Mesodermal cell (in vitro differentiated cells): ENCODE measurements around the gene COL4A5.
"Not testable (repeated sequence)": the region's sequence is repeated elsewhere in the genome, so short reads cannot be mapped to it uniquely, and the experiment has no call there.

Experiments used
- H3K27ac ChIP-seq: 2 replicates; pipeline ENCODE4 v1.7.0; 2013; ENCODE audit warnings: mild to moderate bottlenecking, low read depth, low read length, moderate library complexity; ENCODE audit not compliant: severe bottlenecking
- H3K36me3 ChIP-seq: 2 replicates; pipeline ENCODE4 v1.7.1; 2013; ENCODE audit warnings: mild to moderate bottlenecking, low read length, moderate library complexity; ENCODE audit not compliant: control insufficient read depth, insufficient read depth
- H3K4me1 ChIP-seq: one replicate; pipeline ENCODE4 v1.7.1; 2013; ENCODE audit warnings: mild to moderate bottlenecking, low read length; ENCODE audit not compliant: insufficient read depth, control insufficient read depth, poor library complexity, severe bottlenecking
- H3K4me3 ChIP-seq: 2 replicates; pipeline ENCODE4 v1.7.0; 2013; ENCODE audit warnings: low read length, control low read depth, mild to moderate bottlenecking; ENCODE audit not compliant: insufficient read depth, poor library complexity, severe bottlenecking; ENCODE audit errors: extremely low read depth
- H3K9me3 ChIP-seq: 2 replicates; pipeline ENCODE4 v1.7.1; 2013; ENCODE audit warnings: mild to moderate bottlenecking, low read length, moderate library complexity; ENCODE audit not compliant: control insufficient read depth
- WGBS, 2 experiments: methylation state at CpG; one replicate each; pipeline ENCODE4 v1.1.5; 2013; ENCODE audit warnings: missing lambda C conversion rate in 2 of 2; ENCODE audit not compliant: insufficient coverage in 2 of 2; 5-methylcytosine and 5-hydroxymethylcytosine counted together

COL4A5 gene

GRCh38 chrX:108456971-108457477, 17.4 kb downstream of the COL4A5 start:
- Histone ChIP-seq H3K9me3 (no peaks in the 10 kb centered on the region), H3K27ac (no peak overlapping the region), H3K36me3 (peaks cover 3% of the 10 kb centered on the region), H3K4me1 (no peaks in the 10 kb centered on the region), H3K4me3 (no peak overlapping the region)
- no CpG with 5 or more reads among the region's 4 CpGs for WGBS, 2 experiments

GRCh38 chrX:108464604-108465003, 25.0 kb downstream of the COL4A5 start:
- no peak overlapping the region for H3K4me3 ChIP-seq
- no peak overlapping the region for H3K27ac ChIP-seq
- no CpG with 5 or more reads among the region's 3 CpGs for WGBS, 2 experiments
- H3K4me1 ChIP-seq: no peaks in the 10 kb centered on the region
- H3K9me3 ChIP-seq: no peaks in the 10 kb centered on the region
- no peaks in the 10 kb centered on the region for H3K36me3 ChIP-seq

- Histone ChIP-seq H3K9me3 (no peaks in the 10 kb centered on the region), H3K4me1 (no peaks in the 10 kb centered on the region), H3K4me3 (no peak overlapping the region), H3K36me3 (no peaks in the 10 kb centered on the region), H3K27ac (no peak overlapping the region)
- WGBS, 2 experiments: no CpG with 5 or more reads among the region's 1 CpG
Observed at GRCh38 chrX:108468486-108468885, 28.8 kb downstream of the COL4A5 start.

- Histone ChIP-seq H3K4me1 (no peaks in the 10 kb centered on the region), H3K36me3 (peaks cover under 1% of the 10 kb centered on the region), H3K4me3 (no peak overlapping the region), H3K27ac (no peak overlapping the region), H3K9me3 (no peaks in the 10 kb centered on the region)
Observed at GRCh38 chrX:108473979-108474378, 34.3 kb downstream of the COL4A5 start.

GRCh38 chrX:108481528-108481927, 41.9 kb downstream of the COL4A5 start:
- H3K27ac ChIP-seq, H3K4me3 ChIP-seq, H3K9me3 ChIP-seq, H3K4me1 ChIP-seq: not testable (repeated sequence)
- H3K36me3 ChIP-seq: peaks cover 29% of the 10 kb centered on the region
- WGBS, 2 experiments: 100% methylated on average over 3 of the region's 6 CpGs; no CpG with 5 or more reads in 1 of the 2 experiments

- H3K9me3 ChIP-seq: peaks cover 4% of the 10 kb centered on the region
- no peak overlapping the region for H3K4me3 ChIP-seq
- 88% methylated on average over 3 of the region's 3 CpGs; no CpG with 5 or more reads in 1 of the 2 experiments for WGBS, 2 experiments
- H3K27ac ChIP-seq: no peak overlapping the region
- no peaks in the 10 kb centered on the region for H3K4me1 ChIP-seq
- H3K36me3 ChIP-seq: peaks cover 26% of the 10 kb centered on the region
Observed at GRCh38 chrX:108484251-108484650, 44.6 kb downstream of the COL4A5 start.

- H3K4me3 ChIP-seq: no peak overlapping the region
- H3K27ac ChIP-seq: no peak overlapping the region
- H3K4me1 ChIP-seq: no peaks in the 10 kb centered on the region
- H3K9me3 ChIP-seq: peaks cover 4% of the 10 kb centered on the region
- H3K36me3 ChIP-seq: peaks cover 9% of the 10 kb centered on the region
- WGBS, 2 experiments: no CpG with 5 or more reads among the region's 2 CpGs
Observed at GRCh38 chrX:108485960-108486359, 46.3 kb downstream of the COL4A5 start.

- peaks cover 3% of the 10 kb centered on the region for H3K36me3 ChIP-seq
- WGBS, 2 experiments: no CpG with 5 or more reads among the region's 3 CpGs
- H3K4me3 ChIP-seq: no peak overlapping the region
- no peak overlapping the region for H3K27ac ChIP-seq
- H3K9me3 ChIP-seq: no peaks in the 10 kb centered on the region
- peaks cover 6% of the 10 kb centered on the region for H3K4me1 ChIP-seq
Observed at GRCh38 chrX:108494406-108495090, 54.9 kb downstream of the COL4A5 start.

- Histone ChIP-seq H3K36me3 (no peaks in the 10 kb centered on the region), H3K4me1 (no peaks in the 10 kb centered on the region), H3K27ac (no peak overlapping the region), H3K9me3 (no peaks in the 10 kb centered on the region), H3K4me3 (no peak overlapping the region)
- WGBS, 2 experiments: no CpG with 5 or more reads among the region's 1 CpG
Observed at GRCh38 chrX:108511721-108512120, 72.1 kb downstream of the COL4A5 start.

GRCh38 chrX:108516184-108516583, 76.5 kb downstream of the COL4A5 start:
- no peak overlapping the region for H3K27ac ChIP-seq
- H3K9me3 ChIP-seq: no peaks in the 10 kb centered on the region
- no peaks in the 10 kb centered on the region for H3K36me3 ChIP-seq
- H3K4me1 ChIP-seq: no peaks in the 10 kb centered on the region
- H3K4me3 ChIP-seq: no peak overlapping the region
- no CpG with 5 or more reads among the region's 2 CpGs for WGBS, 2 experiments

- WGBS, 2 experiments: 100% methylated on average over 1 of the region's 3 CpGs; no CpG with 5 or more reads in 1 of the 2 experiments
- Histone ChIP-seq H3K9me3 (no peaks in the 10 kb centered on the region), H3K36me3 (peaks cover 15% of the 10 kb centered on the region)
Observed at GRCh38 chrX:108527724-108528123, 88.1 kb downstream of the COL4A5 start.

More at GRCh38 chrX:108527724-108528123, 88.1 kb downstream of the COL4A5 start:
- no peak overlapping the region for H3K4me3 ChIP-seq
- no peaks in the 10 kb centered on the region for H3K4me1 ChIP-seq
- H3K27ac ChIP-seq: no peak overlapping the region
